ENCODE data around the gene SKIC8.

DNA sequence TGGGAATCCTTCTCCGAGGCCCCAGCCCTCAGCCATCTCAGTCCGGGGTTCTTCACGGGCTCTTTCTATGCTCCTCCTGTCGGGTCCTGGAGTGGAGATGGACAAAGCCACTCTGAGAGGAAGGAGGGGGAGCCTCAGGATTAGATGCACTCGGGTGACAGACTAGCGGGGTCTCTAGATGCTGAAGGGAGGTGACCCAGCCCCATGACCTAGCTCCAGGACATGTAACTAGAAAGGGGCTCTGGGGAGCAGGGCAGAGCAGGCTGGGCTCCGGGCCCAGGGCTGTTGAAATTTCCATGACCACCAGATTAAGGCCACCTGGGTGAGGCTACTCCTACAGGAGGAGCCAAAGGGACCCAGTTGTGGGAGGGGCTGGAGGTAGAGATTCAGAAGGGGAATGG is 14.8 kb upstream of the SKIC8 start:
- TF ChIP-seq POLR2AphosphoS5 (IDR thresholded peaks at IDR 0.05; ENCODE audit: low read depth, low read length): no peak
- no peak for TF ChIP-seq REST (IDR thresholded peaks at IDR 0.05; ENCODE audit: insufficient read depth in 1 of 2, low read depth in 2 of 2, low read length in 2 of 2)
- no peak for TF ChIP-seq SIN3A (IDR thresholded peaks at IDR 0.05; ENCODE audit: borderline replicate concordance, insufficient read depth, low read length)
- no peak for TF ChIP-seq TAF1 (IDR thresholded peaks at IDR 0.05; ENCODE audit: borderline replicate concordance, insufficient read depth, low read length)

All from PFSK-1 (cell line).